GM19372 (cell line): Measurements from ENCODE around the gene NUTF2.
"Not testable (repeated sequence)": the region's sequence is repeated elsewhere in the genome, so short reads cannot be mapped to it uniquely, and the experiment has no call there.

Experiments
- ATAC-seq: cut with Tn5 transposase; IDR thresholded peaks from one replicate; pipeline ENCODE4 v1.9.1; 2021; ENCODE audit warnings: mild to moderate bottlenecking, low read depth, moderate library complexity; ENCODE audit not compliant: unreplicated experiment

NUTF2 gene

DNA sequence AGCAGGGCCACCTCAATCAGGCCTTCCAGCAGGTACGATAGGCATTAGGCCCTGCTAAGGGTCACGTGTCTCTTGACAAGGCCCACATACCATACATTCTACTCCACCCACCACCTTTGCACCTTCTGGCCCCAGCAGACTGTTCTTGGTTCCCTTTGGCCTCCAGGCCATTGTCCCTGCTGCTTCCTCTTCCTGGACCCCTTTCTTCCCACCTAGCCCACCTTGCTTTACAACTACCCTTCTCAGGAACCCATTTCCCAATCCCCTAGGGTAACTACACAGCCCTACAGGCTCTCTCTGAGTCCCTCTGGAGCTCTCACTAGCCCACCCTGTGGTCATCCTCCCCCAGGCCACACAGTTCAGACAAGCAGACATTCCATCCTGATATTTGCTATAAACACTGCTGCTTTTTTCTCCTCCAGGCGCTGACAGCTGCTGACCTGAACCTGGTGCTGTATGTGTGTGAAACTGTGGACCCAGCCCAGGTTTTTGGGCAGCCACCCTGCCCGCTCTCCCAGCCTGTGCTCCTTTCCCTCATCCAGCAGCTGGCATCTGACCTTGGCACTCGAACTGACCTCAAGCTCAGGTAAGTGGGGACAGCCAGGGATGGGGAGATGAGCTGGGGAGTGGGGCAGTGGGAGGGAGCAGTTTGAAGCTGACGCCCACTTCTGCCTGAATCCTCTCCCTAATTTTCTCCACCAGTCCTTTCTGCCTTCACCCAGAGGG, 36.6 kb downstream of the NUTF2 start:
- no peak for ATAC-seq

DNA sequence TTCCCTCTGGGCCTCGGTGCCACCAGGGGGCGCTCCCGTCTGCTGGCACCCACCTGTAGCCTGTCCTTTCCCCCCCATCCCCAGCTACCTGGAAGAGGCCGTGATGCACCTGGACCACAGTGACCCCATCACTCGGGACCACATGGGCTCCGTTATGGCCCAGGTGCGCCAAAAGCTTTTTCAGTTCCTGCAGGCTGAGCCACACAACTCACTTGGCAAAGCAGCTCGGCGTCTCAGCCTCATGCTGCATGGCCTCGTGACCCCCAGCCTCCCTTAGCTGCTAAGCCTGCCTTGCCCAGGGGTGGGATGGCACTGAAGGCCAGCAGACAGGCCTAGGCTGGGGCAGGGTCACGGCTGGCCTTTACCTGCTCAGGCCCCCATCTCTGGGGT, 37.1 kb downstream of the NUTF2 start:
- ATAC-seq, result no peak

- ATAC-seq, result no peak
Observed at GRCh38 chr16:67884684-67885083, 38.0 kb downstream of the NUTF2 start, which contains the start of gene NRN1L. Gene NRN1L (plus strand): TSS chr16:67884885. CDS start chr16:67884904, 19 bp downstream.

DNA sequence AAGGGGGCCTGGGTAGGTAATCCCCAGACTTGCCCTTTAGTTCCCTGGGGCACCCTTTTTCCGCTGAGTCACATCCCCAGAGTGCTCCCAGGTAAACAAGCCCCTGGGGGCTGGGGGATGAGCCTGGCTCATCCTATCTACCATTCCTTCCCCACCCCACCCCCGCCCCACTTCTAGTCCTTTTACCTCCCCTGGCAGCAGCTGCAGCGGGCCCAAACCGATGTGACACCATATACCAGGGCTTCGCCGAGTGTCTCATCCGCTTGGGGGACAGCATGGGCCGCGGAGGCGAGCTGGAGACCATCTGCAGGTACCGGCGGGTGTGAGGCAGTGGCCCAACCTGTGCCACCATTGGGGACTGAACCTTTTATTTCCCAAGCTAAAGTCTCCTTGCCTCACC, 38.8 kb downstream of the NUTF2 start:
- ATAC-seq, result no peak

GRCh38 chr16:67885976-67886375, 39.2 kb downstream of the NUTF2 start:
- no peak for ATAC-seq

DNA sequence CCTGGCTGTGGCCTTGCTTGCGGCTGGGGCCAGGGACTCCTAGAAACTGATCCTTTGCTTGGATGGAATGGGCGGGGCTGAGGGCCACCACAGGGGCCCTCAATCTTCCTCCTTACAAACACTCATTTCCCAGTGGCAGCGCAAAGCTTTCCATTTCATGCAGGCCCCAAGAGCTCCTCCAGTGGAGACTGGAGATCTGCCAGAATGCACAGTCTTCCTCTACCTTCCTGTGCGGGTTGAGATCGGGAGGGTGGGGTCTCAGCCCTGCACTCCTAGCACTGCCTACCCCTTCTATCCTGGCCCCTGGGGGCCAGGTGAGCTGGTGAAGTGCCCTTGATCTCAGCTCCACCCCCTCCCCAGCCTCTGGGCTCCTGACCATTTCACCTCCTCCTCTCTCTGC, 39.7 kb downstream of the NUTF2 start:
- ATAC-seq, result no peak

- ATAC-seq, result no peak
Observed at GRCh38 chr16:67888331-67888730, 41.6 kb downstream of the NUTF2 start.

- no peak for ATAC-seq
Observed at GRCh38 chr16:67892375-67892774, 45.6 kb downstream of the NUTF2 start.

DNA sequence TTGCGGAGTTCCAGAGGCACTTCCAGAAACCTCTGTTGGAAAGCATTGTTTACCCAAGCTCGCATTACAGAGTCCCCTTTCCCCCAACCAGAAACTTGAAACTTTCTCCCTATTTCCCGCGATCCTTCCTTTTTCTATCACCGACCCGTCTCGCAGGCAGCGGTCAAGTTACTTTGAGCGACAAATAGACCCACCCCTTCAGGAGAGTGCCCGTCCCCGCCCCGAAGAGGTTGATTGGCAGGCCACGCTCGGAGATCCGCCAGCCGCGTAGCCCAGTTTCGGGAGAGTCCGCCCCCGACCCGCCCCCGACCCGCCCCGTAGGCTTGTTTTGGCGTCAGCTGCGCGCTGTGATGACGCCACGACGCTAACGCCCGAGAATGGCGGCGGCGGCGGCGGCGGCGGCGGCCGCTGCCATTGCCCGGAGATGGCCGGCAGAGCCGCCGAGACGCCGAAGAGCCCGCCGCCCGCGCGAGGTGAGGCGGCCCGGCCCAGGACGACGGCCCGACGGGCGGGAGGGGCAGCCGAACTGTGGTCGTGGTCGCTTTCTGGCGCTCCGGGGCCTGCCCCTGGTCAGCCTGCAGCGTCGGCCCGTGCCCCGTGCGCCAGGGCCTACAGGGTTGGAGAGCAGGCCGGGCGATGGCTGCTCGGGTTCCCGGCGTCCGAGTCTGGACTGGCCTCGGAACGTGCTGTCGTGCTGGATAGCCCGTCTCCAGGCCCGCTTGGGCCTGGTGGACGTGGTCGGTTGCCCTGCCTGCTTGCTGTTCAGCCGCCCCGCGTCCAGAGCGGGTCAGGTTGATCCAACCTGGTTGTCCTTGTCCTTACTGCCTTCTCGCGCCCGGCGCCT, 46.4 kb downstream of the NUTF2 start, which contains the start of gene PSKH1:
TSS of gene PSKH1 (plus strand) at position 356 of the 844 bp plus-strand sequence. CDS start 15,496 bp downstream, outside the sequence.
- peak; percentile 94 for ATAC-seq

DNA sequence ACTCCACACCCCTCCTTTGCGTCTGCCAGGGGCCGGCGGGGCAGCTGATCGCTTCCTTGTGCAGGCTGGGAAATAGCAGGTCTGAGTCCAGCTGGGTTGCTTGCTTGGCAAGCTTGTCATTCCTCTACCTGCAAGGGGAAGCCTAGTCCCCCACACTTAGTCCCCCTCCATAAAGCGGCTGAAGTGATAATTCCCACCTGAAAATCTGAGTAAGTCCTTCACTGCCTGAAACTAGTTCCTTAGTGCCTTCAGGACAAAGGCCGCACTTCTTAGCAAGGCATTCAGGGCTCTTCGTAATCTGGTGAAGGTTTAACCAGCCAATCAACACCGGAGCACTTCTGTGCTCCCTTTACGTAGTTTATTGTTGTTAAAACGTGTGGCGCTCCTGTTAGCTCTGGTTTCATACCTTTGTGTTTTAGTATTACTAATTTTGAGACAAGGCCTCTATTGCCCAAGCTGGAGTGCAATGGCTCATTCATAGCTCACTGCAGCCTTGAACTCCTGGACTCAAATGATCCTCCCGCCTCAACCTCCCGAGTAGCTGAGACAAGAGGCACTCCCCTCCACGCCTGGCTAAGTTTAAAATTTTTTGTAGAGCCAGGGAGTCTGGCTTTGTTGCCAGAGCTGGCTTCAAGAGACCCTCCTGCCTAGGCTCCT, 47.1 kb downstream of the NUTF2 start:
- ATAC-seq, result no peak

DNA sequence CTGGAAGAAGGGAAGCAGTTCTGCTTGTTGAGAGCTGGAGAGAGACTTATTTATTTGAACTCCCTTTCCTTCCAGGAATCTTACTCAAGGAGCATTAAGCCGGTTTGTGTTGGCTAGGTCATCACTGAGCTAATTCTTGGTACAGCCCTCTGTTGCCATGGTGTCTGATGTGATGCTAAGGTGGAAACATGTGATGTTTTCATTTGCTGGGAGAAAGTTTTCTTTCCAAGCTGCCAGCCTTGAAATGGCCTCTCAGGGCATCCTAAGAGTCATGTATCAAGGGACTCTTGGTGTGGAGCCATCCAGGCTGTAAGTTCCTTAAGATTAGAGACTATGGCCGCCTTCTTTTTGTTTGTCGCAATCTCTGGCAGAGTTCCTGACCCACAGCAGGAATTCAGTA, 50.5 kb downstream of the NUTF2 start:
- no peak for ATAC-seq

GRCh38 chr16:67901734-67902133, 55.0 kb downstream of the NUTF2 start:
- ATAC-seq, result no peak

GRCh38 chr16:67902831-67903230, 56.1 kb downstream of the NUTF2 start:
- ATAC-seq, result no peak

- no peak for ATAC-seq
Observed at GRCh38 chr16:67907397-67908180, 60.9 kb downstream of the NUTF2 start.

DNA sequence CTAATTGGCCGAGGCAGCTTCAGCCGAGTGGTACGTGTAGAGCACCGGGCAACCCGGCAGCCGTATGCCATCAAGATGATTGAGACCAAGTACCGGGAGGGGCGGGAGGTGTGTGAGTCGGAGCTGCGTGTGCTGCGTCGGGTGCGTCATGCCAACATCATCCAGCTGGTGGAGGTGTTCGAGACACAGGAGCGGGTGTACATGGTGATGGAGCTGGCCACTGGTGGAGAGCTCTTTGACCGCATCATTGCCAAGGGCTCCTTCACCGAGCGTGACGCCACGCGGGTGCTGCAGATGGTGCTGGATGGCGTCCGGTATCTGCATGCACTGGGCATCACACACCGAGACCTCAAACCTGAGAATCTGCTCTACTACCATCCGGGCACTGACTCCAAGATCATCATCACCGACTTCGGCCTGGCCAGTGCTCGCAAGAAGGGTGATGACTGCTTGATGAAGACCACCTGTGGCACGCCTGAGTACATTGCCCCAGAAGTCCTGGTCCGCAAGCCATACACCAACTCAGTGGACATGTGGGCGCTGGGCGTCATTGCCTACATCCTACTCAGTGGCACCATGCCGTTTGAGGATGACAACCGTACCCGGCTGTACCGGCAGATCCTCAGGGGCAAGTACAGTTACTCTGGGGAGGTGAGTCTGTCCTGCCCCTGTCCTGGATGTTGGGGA, 62.5 kb downstream of the NUTF2 start:
- no peak for ATAC-seq

DNA sequence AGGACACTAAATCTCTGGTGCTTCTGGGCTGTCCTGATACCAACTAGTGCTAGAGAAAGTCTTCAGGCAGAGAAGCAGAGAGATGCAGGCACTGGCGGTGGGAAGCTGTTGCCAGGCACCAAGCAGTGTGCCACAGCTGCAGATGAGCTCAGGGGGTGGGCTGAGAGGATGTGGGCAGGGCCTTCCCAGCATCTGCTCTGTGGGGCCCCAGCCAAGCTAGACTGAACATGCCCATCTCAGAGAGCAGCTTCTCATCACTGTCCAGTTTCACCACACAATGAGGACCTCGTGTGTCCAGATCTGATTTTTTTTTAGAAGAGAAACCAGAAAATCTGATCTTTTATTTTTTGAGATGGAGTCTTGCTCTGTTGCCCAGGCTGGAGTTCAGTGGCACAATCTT, 63.4 kb downstream of the NUTF2 start:
- ATAC-seq, result no peak

DNA sequence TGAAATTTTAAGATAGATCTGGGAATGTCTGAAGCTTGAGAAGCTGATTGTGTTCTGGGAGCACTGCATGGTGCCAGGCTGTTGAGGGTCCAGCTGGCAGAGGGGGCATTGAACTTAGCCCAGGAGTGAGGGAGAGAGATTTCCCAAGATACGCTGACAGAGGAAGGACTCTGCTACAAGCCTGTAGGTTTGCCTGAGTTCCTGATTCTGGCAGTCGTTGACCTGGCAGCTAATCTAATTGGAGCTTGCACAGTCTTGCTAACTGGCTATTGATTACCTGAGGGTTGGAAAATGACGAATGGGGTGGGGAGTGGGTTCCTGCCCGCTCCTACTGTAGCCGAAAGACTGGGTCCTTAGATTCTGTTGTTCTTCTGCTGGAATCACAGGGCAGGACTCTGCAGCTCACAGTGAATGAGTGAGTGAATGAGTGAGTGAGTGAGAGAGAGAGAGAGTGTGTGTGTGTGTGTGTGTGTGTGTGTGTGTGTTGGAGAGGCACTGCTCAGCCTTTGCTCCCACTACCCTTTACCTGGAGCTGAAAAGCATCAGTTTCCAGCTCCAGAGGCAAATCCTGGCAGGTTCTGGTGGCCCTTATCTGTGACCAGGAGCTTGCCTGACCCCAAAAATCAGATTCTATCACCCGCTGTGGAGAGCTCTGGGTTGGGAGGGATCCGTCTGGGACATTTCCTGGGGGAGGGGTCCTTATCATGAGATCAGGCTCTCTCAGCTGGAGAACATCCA, 68.2 kb downstream of the NUTF2 start:
- ATAC-seq, result no peak

DNA sequence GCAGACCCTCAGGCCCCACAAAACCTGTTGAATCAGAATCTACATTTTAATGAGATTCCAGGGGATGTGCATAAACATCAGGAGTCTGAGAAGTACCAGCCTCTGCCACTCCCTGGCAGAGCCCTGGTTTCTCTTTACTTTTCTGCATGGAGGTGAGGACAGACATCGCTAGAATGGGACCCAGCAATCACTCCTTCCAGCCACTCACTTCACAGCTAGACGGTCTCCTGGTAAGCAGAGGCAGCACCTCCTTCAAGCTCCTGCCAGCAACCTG, 68.7 kb downstream of the NUTF2 start:
- ATAC-seq, result not testable (repeated sequence)
